SK-MEL-5 (cell line): Measurements from ENCODE around the gene EFCAB11. TPM values are rescaled to one million over a fixed set of nuclear protein-coding genes. Genes with fewer than 3 reads are reported as not detected.
A peak's percentile ranks its signal among the peaks of the same experiment; 100 is the strongest.

Experiments used
- DNase-seq: peaks from one replicate; pipeline ENCODE4 v3.0.0-alpha.2; 2016; ENCODE audit warnings: low read depth, low spot score
- in situ Hi-C: cut with HindIII; loops from 2 replicates; pipeline ENCODE4 v1.10.0; 2016; ENCODE audit warnings: low sequenced_read_pairs, high pct_unique_total_duplicates, low pct_unique_long_range_greater_than_20kb
- total RNA-seq: library from RNA; depleted of rRNA; stranded (reverse); fragments of >200 nt; shearing (Covaris generic); gene quantifications from 2 replicates; pipeline ENCODE4 v1.2.3, GENCODE V29; 2014

The EFCAB11 gene
- total RNA-seq, 1 experiment from 2014 or later = 6.1 TPM

- DNase-seq = no peak
- in situ Hi-C loops = no loop called here
Observed at GRCh38 chr14:89922031-89922907, 32.3 kb downstream of the EFCAB11 start.

- in situ Hi-C loops = no loop called here
- DNase-seq = no peak
Observed at GRCh38 chr14:89921346-89921745, 33.2 kb downstream of the EFCAB11 start.

GRCh38 chr14:89920056-89920455 is 34.5 kb downstream of the EFCAB11 start:
- DNase-seq = no peak
- in situ Hi-C loops = no loop called here

- DNase-seq = no peak
- in situ Hi-C loops = no loop called here
Observed at GRCh38 chr14:89918721-89919120, 35.8 kb downstream of the EFCAB11 start.

- peak; percentile 73 for DNase-seq
- in situ Hi-C loops = no loop called here
Observed at GRCh38 chr14:89915114-89915878, 39.2 kb downstream of the EFCAB11 start.

GRCh38 chr14:89912667-89913211 is 41.8 kb downstream of the EFCAB11 start:
- in situ Hi-C loops = no loop called here
- DNase-seq = peak; percentile 19

GRCh38 chr14:89912221-89912620 is 42.3 kb downstream of the EFCAB11 start:
- no peak for DNase-seq
- in situ Hi-C loops = no loop called here

GRCh38 chr14:89911010-89911919 is 43.3 kb downstream of the EFCAB11 start:
- in situ Hi-C loops = no loop called here
- peak; percentile 35 for DNase-seq

GRCh38 chr14:89910691-89911009 is 43.9 kb downstream of the EFCAB11 start:
- in situ Hi-C loops = no loop called here
- DNase-seq = no peak

GRCh38 chr14:89909586-89909985 is 44.9 kb downstream of the EFCAB11 start:
- in situ Hi-C loops = no loop called here
- DNase-seq = no peak

- DNase-seq = no peak
- in situ Hi-C loops = no loop called here
Observed at GRCh38 chr14:89908712-89909450, 45.6 kb downstream of the EFCAB11 start.

- in situ Hi-C loops = no loop called here
- DNase-seq = no peak
Observed at GRCh38 chr14:89907655-89908054, 46.9 kb downstream of the EFCAB11 start.

- in situ Hi-C loops = no loop called here
- no peak for DNase-seq
Observed at GRCh38 chr14:89906000-89906399, 48.5 kb downstream of the EFCAB11 start.

GRCh38 chr14:89903340-89903952 is 51.1 kb downstream of the EFCAB11 start:
- DNase-seq = no peak
- in situ Hi-C loops = no loop called here

GRCh38 chr14:89902881-89903280 is 51.6 kb downstream of the EFCAB11 start:
- no peak for DNase-seq
- in situ Hi-C loops = no loop called here

GRCh38 chr14:89900802-89901201 is 53.7 kb downstream of the EFCAB11 start:
- in situ Hi-C loops = no loop called here
- DNase-seq = no peak
